Pons (tissue), 1 donor: Measurements from ENCODE around the gene PRKG1.
"Not testable (repeated sequence)": the region's sequence is repeated elsewhere in the genome, so short reads cannot be mapped to it uniquely, and the experiment has no call there.

ENCODE experiments used
- DNase-seq: peaks from one replicate; pipeline ENCODE4 v3.0.0-alpha.2; 2016; ENCODE audit warnings: low spot score

PRKG1 gene

DNA sequence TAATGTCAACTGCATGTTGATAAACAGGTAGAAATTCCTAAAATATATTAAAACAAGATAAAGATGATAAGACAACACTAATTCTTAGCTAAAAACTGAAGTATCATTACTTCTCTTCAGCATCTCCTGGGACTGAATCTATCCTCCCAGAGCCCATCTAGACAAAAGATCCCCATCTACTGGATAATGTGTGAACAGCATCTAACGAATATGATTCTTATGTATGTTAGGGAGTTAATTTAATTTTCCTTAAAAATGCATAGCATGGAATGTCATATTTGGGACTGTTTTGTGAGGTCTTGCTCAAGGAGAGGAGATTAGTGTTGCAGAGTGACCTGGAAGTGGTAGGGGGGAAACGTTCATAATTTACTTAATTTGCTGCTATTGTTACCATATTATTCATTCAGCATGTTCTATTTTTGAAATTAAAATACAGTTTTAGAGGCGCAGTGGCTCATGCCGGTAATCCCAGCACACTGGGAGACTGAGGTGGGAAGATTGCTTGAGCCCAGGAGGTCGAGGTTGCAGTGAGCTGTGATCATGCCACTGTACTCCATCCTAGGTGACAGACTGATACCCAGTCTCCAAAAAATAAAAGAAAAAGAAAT is 930.2 kb downstream of the PRKG1 start:
- peak; percentile 53 for DNase-seq

DNA sequence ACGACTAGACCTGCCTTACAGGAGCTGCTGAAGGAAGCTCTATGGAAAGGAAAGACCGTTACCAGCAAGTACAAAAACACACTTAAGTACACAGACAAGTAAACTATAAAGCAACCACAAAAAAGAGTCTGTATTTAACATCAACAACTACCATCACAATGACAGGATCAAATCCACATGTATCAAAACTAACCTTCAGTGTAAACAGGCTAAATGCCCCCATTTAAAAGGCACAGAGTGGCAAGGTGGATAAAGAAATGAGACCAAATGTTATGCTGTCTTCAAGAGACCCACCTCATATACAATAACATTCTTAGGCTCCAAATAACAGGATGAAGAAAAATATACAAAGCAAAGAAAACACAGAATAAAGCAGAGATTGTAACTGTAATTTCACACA is 932.8 kb downstream of the PRKG1 start:
- no peak for DNase-seq

DNA sequence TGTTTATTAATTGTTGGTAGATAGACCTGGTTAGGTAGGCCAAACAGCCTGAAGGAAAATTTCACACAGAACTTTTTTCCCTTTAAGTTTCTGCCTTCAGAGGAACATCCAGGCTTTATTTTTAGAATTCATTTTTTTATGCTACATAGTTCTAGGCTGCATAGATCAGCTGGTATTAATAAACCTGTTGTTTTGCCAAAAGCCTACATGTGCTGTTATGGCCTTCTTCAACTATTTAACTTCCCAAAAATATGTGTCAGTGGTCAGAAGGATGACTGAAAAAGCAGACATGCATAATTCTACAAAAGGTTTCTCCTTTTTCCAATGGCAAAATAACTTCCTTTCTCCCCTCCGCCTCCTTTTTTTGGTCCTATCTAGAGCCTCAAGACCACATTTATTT is 936.8 kb downstream of the PRKG1 start:
- DNase-seq: no peak

DNA sequence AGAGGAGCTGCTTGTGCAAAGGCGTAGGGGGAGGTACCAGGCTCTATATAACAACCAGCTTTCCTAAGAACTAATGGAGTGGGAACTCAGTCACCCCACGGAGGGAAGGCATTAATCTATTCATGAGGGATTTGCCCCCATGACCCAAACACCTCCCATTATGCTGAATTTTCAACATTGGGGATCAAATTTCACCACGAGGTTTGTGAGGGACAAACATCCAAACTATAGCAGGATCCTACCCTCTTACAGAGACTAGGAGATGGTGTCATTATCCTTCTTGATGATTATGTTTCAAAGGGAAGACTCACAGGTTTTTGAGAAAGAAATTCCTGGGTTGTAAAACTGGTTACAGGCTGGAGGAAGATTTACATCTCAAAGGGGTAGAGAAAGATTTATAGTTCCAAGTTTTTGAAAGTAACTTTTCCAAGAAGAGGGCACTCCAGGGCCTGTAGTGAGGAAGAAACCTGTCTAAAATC is 944.8 kb downstream of the PRKG1 start:
- DNase-seq: no peak

DNA sequence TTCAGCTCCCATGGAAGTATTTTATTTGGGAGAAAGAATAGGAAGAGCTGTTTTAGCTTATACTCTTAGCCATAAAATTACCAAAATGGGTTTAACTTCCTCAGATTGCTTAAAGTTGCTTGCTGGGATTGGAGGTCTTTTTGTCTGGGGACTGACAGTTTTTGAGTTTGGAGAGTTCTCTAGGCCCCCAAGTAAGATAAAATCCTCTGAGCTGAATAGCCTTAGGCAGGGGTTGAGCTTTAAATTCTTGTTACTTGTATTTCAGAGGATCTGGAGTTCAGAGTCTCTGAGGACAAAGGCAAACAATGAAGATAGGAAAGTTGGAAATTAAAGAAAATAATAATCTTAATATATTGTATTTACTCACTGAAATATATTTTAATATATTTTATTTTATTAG is 945.4 kb downstream of the PRKG1 start:
- no peak for DNase-seq

DNA sequence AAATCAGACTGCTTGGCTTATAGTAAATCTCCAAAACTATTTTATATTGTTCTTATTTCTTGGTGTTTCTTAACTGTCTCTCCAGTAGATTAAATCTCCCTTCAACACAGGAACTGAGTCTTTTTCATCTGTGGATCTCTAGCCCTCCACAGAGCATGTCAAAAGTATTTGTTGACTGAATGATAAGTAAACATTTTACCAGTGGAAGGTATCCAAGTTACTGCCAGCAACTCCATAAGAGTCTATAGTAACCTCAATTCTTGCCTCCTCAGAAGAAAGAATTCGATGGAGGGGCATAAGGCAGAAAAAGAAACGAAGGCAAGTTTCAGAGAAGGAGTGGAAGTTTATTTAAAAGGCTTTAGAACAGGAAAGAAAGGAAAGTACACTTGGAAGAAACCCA is 945.9 kb downstream of the PRKG1 start:
- DNase-seq: no peak

DNA sequence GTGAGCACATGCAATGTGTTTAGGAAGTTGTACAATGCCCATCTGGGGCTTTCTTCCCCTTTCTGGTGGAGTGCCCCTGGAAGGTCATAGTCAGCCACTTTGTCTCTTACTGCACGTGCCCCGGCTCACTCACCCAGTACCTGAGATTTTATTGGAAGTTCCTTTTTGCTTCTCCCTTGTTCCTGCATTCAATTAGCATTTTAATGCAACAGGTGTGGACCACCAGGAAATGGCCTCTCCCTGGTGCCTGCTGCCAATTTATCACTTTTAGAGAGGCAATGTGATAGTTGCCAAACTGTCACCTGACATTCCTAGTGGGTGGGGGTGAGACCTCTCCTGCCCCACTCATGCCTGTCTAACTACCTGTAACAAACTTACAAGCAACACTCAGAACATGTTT is 946.4 kb downstream of the PRKG1 start:
- DNase-seq: no peak

DNA sequence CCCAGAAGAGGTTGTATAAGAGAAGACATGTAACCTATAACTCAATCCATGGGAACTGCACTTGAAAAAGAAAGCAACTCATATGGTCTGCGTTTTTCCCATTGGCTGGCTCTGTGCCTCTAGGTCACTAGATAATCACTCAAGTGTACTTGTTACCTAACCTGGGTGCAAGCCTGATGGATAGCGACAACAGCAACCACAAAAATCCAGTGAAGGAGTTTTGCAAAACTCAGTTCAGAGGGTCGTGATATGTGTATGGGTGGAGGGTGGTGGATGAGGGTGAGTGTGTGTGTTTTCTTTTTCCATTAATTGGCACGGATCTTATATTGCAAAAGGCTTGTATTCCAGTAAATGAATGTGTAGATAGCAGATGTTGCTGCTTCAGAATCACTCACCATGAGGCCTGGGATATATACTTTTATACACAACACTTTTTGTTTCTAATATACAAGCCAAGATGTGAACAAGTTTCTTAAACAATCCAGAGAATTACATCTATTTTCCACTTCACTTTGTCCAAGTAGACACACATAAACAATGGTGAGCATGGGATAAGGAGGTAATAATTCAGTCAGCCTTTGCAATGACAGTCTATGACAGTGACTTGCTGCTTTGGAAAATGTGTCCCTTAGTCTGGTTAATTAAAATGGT is 952.9 kb downstream of the PRKG1 start:
- no peak for DNase-seq

DNA sequence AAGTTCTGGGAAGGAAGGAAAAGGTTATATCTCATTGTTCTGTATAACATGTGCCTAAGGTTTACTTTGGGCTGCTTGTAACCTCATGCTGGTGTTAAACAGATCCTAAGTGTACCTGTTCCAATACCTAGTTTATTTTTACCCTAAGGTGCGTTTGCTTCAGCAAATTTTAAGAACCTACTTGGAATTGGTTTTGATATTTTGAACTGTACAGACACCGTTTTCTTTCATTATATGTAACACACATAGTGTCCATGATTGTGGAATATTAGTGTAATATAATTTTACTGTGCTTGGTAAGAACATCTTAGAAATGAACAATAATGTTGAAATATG is 954.2 kb downstream of the PRKG1 start:
- DNase-seq: no peak

DNA sequence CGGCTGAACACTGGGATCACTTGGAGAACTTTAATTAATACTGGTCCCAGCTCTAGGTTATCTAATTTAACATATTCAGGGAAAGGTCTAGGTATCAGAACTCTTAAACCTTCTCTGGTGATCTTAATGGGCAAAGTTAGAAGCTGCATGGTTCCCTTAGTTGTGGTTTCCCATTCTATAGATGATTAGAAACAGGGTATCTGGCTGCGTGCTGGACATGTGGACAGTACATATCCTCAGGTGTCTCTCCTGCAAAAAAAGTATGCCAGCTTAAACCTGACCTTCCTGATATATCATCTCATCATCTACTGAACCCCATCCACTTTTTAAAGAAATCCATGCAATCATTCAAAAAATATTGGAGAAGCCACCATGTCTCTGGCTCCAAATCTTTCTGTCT is 955.3 kb downstream of the PRKG1 start:
- no peak for DNase-seq

DNA sequence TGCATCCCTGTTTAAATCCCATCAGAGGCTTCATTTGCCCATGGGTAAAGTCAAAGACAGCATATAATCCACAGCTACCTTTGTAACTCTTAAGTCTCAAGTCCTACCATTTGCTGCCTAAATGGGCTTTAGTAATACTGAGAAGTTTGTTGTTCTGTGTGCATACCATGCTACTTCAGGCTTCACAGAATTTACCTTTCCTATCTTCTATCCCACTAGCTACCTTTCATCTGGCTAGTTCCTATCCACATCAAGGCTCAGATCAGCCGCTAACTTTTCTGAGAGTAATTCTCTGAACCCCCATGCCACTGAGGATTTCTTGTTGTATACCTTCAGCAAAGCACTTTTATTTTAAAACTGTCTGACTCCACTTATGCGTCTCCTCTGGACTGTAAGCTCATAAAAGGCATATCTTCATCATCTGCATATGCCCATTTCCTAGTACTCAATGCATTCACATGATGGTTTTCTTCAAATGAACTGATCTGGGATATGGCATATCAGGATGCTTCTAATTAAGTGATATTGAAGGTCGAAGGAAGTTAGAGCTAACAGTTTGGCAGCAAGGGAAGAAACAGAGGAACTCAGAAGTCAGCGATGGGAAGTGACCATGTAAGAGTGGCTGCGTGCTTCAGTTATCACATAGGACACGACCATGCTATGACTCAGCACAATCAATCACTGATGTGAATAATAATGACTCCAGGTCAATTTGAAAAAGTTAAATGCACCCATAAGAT is 955.9 kb downstream of the PRKG1 start:
- no peak for DNase-seq

DNA sequence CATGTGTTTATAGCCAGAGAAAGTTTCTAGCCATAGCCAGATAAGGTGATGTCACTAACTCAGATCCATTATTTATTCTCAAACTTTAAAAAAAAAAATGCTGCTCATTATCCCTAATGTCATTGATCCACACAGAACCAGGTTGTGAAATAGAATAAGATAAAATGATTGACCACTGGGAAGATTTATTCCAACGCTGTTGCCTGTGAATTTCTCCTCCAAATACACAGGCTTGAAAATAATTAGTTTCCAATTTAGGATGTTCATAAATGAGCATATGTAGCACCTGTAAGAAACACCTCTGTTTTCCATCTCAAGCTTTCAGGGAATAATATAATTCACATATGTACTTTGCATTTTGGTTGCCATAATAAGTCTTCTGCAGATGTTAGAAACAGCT is 956.7 kb downstream of the PRKG1 start:
- no peak for DNase-seq

DNA sequence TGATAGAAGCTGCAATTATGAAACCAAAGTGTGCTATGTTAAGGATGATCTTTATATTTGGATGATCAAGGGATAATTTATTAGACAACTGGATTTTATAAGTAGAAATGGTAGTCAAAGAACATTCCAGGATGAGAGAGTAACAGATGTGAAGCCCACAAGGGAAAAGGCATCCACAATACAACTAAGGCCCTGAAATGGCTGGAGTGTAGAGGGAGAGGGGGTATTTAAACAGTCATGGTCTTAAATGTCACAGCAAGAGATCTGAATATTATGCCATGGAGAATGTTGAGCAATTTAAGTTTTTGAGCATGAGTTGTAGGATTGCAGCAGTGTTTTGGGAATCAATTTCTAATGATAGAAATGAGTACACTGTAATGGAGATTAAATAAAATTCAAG is 957.5 kb downstream of the PRKG1 start:
- no peak for DNase-seq

DNA sequence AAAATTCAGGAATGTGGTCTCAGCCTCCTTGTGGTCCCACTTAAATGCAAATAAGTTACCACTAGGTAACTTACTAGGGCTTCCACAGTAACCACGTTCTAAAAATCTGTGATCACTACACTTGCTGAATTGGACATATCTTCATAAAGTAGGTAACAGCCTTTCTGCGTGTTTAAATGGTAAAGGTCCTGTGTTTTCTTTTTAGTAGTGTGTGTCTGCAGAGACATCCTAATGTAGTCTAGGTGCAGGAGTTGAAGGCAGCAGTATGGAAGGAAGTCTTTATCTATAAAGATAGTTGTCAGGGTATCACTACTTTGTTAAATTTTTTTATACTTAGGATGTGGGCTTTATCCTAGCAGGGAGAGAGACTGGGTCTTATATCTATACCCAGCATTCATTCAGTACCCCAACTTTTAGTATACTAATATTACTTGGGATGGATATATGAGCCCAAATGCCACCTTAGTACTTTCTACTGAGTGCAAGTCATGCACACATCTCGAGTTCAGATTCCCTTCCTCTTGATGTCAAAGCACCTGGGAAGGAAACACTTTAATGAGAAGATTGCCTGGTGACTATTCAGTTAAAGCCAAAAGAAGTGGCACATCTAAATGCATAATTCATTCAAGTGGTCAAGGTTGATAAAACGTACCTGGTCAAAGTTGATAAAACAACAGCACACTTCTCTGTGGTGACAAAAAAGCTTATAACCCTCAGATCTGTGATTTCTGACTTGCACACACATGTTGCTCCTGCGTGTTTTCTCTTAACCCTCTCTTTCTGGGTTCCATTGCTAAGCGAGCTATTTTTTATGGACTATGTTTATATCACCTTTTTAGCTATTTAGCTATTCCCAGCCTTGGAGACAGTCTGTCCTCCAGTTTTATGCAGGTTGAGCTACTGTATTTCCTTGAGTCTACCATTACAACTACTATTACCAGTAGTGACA is 958.7 kb downstream of the PRKG1 start:
- DNase-seq: no peak

DNA sequence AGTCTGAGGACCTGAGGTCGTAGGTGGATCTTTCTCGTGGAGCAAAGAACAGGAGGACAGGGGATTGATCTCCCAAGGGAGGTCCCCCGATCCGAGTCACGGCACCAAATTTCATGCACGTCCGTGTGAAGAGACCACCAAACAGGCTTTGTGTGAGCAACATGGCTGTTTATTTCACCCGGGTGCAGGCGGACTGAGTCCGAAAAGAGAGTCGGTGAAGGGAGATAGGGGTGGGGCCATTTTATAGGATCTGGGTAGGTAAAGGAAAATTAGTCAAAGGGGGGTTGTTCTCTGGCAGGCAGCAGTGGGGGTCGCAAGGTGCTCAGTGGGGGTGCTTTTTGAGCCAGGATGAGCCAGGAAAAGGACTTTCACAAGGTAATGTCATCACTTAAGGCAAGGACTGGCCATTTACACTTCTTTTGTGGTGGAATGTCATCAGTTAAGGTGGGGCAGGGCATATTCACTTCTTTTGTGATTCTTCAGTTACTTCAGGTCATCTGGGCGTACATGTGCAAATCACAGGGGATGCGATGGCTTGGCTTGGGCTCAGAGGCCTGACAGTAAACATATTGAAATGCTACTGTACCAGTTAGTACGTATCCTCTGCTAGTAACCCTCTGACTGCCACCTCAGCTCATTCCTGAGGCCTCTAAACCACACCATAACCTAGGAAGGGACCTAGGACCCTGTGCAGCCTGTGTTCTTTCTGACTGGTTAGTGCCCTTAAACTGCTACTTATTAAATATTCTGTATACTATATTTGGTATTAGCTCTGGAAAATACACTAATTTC is 964.9 kb downstream of the PRKG1 start:
- DNase-seq: not testable (repeated sequence)

DNA sequence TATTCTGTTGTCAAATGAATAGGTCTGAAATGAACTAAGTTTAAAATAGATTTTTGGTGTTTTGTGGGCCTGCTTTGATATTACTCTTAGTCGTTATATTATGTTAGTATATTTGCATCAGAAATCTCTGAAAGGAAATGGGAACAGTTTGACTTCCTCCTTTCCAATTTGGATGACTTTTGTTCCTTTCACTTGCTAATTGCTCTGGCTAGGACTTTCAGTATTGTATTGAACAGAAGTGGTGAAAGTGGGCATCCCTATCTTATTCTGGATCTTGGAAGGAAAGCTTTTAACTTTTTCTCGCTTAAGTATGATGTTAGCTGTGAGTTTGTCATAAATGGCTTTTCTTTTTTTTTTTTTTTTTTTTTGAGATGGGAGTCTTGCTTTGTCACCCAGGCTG is 966.2 kb downstream of the PRKG1 start:
- no peak for DNase-seq

DNA sequence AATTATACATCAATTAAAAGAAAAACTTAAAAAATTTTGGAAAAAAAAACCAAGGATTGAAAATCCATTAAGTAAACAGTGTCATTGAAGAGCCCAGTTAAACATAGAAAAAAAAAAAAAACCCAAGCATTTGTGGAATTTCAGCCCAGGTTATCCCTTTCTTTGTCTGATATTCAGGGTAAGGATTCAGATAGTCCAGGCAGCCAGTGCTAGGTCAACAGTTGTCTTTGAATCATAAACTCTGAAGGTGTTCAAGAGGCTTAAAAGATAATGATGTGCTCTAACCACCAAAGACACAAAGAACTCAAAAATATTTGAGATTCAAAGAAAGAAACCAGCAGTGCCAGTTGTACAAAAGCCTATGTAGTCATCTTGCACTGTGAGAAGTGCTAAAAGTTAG is 969.5 kb downstream of the PRKG1 start:
- no peak for DNase-seq

DNA sequence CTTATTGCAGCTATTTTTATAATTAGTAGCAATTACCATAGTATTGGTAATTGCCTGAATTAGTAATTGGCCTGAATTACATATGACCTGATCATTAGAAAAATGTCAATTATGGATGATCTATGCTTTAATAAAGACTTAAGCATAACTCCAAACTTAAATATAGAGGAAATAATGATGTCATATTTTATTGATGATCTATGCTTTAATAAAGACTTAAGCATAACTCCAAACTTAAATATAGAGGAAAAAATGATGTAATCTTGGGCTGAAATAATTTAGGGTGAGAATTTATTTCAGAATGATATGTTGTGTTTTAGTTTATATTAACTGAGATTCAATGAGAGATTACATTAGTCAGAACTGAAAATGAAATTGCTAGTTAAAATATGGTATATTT is 973.8 kb downstream of the PRKG1 start:
- no peak for DNase-seq

DNA sequence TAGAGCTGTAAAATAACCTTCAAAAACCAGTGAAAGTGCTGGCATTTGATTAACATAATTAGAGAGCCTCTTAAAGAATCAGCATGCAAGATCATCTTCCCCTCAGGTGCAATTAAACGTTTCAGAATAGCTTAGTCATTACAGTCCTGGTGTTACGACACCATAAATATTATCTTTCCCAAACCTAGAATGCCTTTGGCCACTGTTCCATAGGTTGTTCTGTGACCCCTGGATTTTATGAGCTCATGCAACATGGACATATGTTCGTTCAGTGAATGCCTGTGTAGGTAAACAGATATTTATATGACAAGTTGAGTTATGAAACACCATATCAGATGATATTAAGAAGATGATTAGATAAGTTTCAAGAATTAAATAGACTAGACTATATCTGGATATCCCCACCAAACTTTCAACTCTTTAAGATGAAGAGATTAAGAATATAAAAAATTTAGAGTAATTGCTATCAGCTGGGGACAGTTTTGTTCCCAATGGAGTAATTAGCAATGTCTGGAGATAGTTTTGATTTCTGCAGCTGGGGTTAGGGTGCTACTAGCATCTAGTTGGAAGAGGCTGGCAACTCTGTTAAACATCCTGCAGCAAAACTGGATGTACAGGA is 976.3 kb downstream of the PRKG1 start:
- no peak for DNase-seq

DNA sequence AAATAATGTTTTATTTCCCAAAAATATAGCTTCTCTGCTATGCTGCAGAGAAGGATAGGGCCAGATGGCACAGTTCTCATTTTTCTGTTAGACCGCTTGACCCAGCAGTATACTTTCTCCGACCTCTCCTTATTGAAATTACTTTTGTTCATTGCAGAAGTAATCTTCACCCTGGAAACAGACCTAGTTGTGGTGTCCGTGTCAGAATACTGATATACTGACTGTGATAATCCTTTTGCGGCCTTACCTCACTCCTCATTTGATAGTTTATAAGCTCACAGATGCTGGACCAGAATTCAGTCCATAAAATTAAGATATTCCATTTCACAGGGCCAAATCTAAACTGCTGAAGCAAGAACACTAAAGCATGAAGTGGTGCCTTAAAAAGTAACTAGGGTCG is 979.2 kb downstream of the PRKG1 start:
- no peak for DNase-seq

DNA sequence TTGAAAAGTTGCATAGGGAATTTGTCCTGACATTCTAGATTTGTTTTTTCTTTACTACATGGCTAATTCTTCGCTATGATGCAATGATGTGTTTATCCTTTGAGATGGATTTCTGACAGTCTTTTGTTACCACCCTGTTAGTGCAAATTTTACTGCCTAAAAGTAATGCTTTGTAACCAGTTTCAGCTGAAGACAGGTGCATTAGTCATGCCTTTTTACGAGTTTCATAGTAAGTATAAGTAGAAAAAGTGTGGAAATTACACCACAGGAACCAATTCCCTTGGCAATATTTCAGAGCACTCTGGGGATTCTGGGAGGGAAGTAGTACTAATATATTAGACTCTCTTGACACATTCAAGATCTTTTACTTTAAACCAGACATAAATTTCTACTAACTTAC is 982.0 kb downstream of the PRKG1 start:
- no peak for DNase-seq
